SK-N-SH (cell line): ENCODE measurements around the gene FAM184A. TPM values are rescaled to one million over a fixed set of nuclear protein-coding genes. Genes with fewer than 3 reads are reported as not detected.
"Not testable (repeated sequence)": the region's sequence is repeated elsewhere in the genome, so short reads cannot be mapped to it uniquely, and the experiment has no call there.

Experiments used
- CTCF ChIA-PET: fragments of 300-600, 350-600 bp; formaldehyde crosslinking; extraction: SDS; loops from one replicate; lab custom pipeline; 2021; lab: Yijun Ruan, JAX
- POLR2A ChIA-PET: fragments of 350-600 bp; sonication (Branson Sonifier 250); formaldehyde crosslinking; extraction: SDS; loops from one replicate; lab custom pipeline; 2020; ENCODE audit warnings: antibody characterized with exemption, inconsistent platforms; lab: Yijun Ruan, JAX
- DNase-seq: peaks from one replicate; pipeline ENCODE4 v3.0.0; 2012
- H2AFZ ChIP-seq: fragments of 200-600 bp; sonication (generic); 2 replicates; pipeline ENCODE4 v1.8.1; 2016; ENCODE audit warnings: antibody characterized with exemption, mild to moderate bottlenecking, low read depth
- H3F3A ChIP-seq: fragments of 200-600 bp; sonication (generic); replicated peaks from 2 replicates; pipeline ENCODE3; 2016; ENCODE audit warnings: antibody characterized with exemption, mild to moderate bottlenecking; ENCODE audit not compliant: insufficient read depth
- H3K27ac ChIP-seq, 2 experiments: fragments of 200-500 bp in 1 of 2; fragments of 200-600 bp in 1 of 2; sonication (Bioruptor generic) in 1 of 2; sonication (generic), shearing (Covaris generic) in 1 of 2; 2 replicates each; pipeline versions ENCODE4 v1.5.1 to v1.6.1; 2014 to 2016; ENCODE audit warnings: low read depth in 2 of 2, inconsistent platforms in 1 of 2, low read length in 1 of 2, mild to moderate bottlenecking in 1 of 2, mixed read lengths in 1 of 2
- H3K27me3 ChIP-seq: fragments of 200-600 bp; sonication (generic), shearing (Covaris generic); 2 replicates; pipeline ENCODE4 v1.6.1; 2016; ENCODE audit warnings: mixed run types; ENCODE audit not compliant: insufficient read depth
- H3K36me3 ChIP-seq, 2 experiments: fragments of 200-500 bp in 1 of 2; fragments of 200-600 bp in 1 of 2; sonication (Bioruptor generic) in 1 of 2; sonication (generic) in 1 of 2; replicated peaks in 1 of 2; 2 replicates each; pipeline versions ENCODE3 to v1.5.1; 2014 to 2016; ENCODE audit warnings: low read length in 1 of 2, mild to moderate bottlenecking in 1 of 2; ENCODE audit not compliant: insufficient read depth in 2 of 2, control insufficient read depth in 1 of 2
- H3K4me1 ChIP-seq, 2 experiments: fragments of 200-500 bp in 1 of 2; fragments of 200-600 bp in 1 of 2; sonication (Bioruptor generic) in 1 of 2; sonication (generic), shearing (Covaris generic) in 1 of 2; 2 replicates each; pipeline versions ENCODE4 v1.5.1 to v1.6.1; 2014 to 2016; ENCODE audit warnings: low read depth in 1 of 2, low read length in 1 of 2, mixed run types in 1 of 2; ENCODE audit not compliant: insufficient read depth in 2 of 2, control insufficient read depth in 1 of 2
- H3K4me2 ChIP-seq: fragments of 200-600 bp; sonication (generic), shearing (Covaris generic); 2 replicates; pipeline ENCODE4 v1.6.1; 2017; ENCODE audit warnings: mixed run types
- H3K4me3 ChIP-seq, 2 experiments: fragments of 200-500 bp in 1 of 2; fragments of 200-600 bp in 1 of 2; sonication (Bioruptor generic) in 1 of 2; sonication (generic), shearing (Covaris generic) in 1 of 2; 2 replicates each; pipeline versions ENCODE4 v1.5.1 to v1.8.1; 2014 to 2016; ENCODE audit warnings: low read depth in 2 of 2, inconsistent platforms in 1 of 2, low read length in 1 of 2, mild to moderate bottlenecking in 1 of 2, mixed read lengths in 1 of 2, moderate library complexity in 1 of 2
- H3K79me2 ChIP-seq: fragments of 200-600 bp; sonication (generic); 2 replicates; pipeline ENCODE4 v1.8.1; 2017; ENCODE audit warnings: mild to moderate bottlenecking; ENCODE audit not compliant: insufficient read depth
- H3K9ac ChIP-seq: fragments of 200-600 bp; sonication (generic); 2 replicates; pipeline ENCODE4 v1.6.1; 2017; ENCODE audit warnings: mixed run types
- H3K9me2 ChIP-seq: fragments of 200-600 bp; sonication (generic); 2 replicates; pipeline ENCODE4 v1.6.1; 2017; ENCODE audit warnings: mixed run types
- H3K9me3 ChIP-seq: fragments of 200-600 bp; sonication (generic); 2 replicates; pipeline ENCODE4 v1.6.1; 2017; ENCODE audit warnings: mixed run types, mild to moderate bottlenecking, moderate library complexity
- H4K20me1 ChIP-seq: fragments of 200-600 bp; sonication (generic); 2 replicates; pipeline ENCODE4 v1.6.1; 2017; ENCODE audit warnings: mild to moderate bottlenecking, mixed run types; ENCODE audit not compliant: insufficient read depth
- ELF1 ChIP-seq: IDR thresholded peaks from 2 replicates; pipeline ENCODE4 v1.4.0; 2012
- GATA2 ChIP-seq: sonication (generic); formaldehyde crosslinking; IDR thresholded peaks from 2 replicates; pipeline ENCODE4 v1.5.0; 2020; ENCODE audit warnings: mild to moderate bottlenecking, missing genetic modification reagents
- MEF2A ChIP-seq: IDR thresholded peaks from 2 replicates; pipeline ENCODE4 v1.4.0; 2012; ENCODE audit warnings: low read depth, borderline replicate concordance
- NFIC ChIP-seq: IDR thresholded peaks from 2 replicates; pipeline ENCODE4 v1.4.0; 2012; ENCODE audit warnings: borderline replicate concordance
- NRF1 ChIP-seq: IDR thresholded peaks from 2 replicates; pipeline ENCODE4 v1.6.1; 2012; ENCODE audit warnings: low read depth, mild to moderate bottlenecking, low read length
- RFX5 ChIP-seq: IDR thresholded peaks from 2 replicates; pipeline ENCODE4 v1.6.1; 2012; ENCODE audit warnings: mild to moderate bottlenecking, improper control_type of control experiment, low read length
- RXRA ChIP-seq: IDR thresholded peaks from 2 replicates; pipeline ENCODE4 v1.4.0; 2012; ENCODE audit warnings: low read depth, mild to moderate bottlenecking, borderline replicate concordance
- TCF12 ChIP-seq: IDR thresholded peaks from 2 replicates; pipeline ENCODE4 v1.4.0; 2012
- WGBS: methylation state at CpG from one replicate; pipeline ENCODE4 v1.1.6; 2017; ENCODE audit warnings: low lambda C conversion rate; 5-methylcytosine and 5-hydroxymethylcytosine counted together
- polyA plus RNA-seq, 3 experiments: library from polyadenylated mRNA; depleted of rRNA; stranded (reverse); fragments of >200 nt; gene quantifications; 2 replicates each; pipeline ENCODE4 v1.2.3, GENCODE V29; 2012
- TF ChIP-seq, protein P1 (sequence below): IDR thresholded peaks from 2 replicates; pipeline ENCODE4 v1.4.0; 2012; ENCODE audit warnings: low read depth, borderline replicate concordance
- TF ChIP-seq, protein P2 (sequence below): IDR thresholded peaks from 2 replicates; pipeline ENCODE4 v1.4.0; 2012; ENCODE audit warnings: low read depth
- TF ChIP-seq, protein P3 (sequence below): IDR thresholded peaks from 2 replicates; pipeline ENCODE4 v1.4.0; 2012; ENCODE audit warnings: low read depth, borderline replicate concordance
- TF ChIP-seq, protein P4 (sequence below): IDR thresholded peaks from 2 replicates; pipeline ENCODE4 v1.6.1; 2012; ENCODE audit warnings: mild to moderate bottlenecking, low read depth, low read length, moderate library complexity

Gene FAM184A
- polyA plus RNA-seq, 1 of the 3 experiments (the other 2 are of a cell fraction), result 0.38 TPM

DNA sequence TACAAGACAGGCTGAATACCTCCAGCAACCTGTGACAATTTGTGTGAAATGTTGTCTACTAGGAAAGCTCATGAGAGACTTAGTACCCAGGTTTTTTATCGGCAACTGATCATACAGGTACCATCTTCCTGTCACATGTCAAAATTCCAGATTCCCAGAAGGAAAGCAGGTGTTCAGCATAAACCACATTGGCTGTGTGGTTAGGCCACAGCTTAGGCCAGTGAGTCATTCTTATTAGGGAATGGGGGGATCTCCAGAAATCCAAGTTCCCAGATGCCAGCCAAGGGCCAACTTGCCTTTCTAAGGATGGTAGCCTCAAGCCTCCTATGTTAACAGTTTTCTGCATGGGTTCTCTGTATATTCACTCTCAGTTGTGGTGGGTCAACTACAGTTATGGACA lies 65.9 kb downstream of the FAM184A start (continued):
- TF ChIP-seq MEF2A, result no peak
- TF ChIP-seq, protein P1, sequence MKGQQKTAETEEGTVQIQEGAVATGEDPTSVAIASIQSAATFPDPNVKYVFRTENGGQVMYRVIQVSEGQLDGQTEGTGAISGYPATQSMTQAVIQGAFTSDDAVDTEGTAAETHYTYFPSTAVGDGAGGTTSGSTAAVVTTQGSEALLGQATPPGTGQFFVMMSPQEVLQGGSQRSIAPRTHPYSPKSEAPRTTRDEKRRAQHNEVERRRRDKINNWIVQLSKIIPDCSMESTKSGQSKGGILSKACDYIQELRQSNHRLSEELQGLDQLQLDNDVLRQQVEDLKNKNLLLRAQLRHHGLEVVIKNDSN, result no peak
- TF ChIP-seq, all 33 proteins: peak for 0

DNA sequence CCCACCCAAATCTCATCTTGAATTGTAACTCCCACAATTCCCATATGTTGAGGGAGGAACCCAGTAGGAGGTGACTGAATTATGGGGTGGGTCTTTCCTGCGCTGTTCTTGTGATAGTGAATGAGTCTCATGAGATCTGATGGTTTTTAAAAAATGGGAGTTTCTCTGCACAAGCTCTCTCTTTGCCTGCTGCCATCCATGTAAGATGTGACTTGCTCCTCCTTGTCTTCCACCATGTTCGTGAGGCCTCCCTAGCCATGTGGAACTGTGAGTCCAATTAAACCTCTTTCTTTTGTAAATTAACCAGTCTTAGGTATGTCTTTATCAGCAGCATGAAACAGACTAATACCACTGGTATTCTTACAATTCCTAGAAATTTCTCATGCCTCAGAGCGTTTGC lies 69.2 kb downstream of the FAM184A start:
- H3K27me3 ChIP-seq, H3K4me2 ChIP-seq, H3K9me3 ChIP-seq, H3K4me3 ChIP-seq, H4K20me1 ChIP-seq, DNase-seq, H3F3A ChIP-seq, H3K9me2 ChIP-seq, H3K36me3 ChIP-seq, H3K27ac ChIP-seq, CTCF ChIA-PET, H3K4me1 ChIP-seq, H3K79me2 ChIP-seq, H2AFZ ChIP-seq, H3K9ac ChIP-seq, POLR2A ChIA-PET: not testable (repeated sequence)
- 52% methylated on average over 3 of the region's 3 CpGs for WGBS

DNA sequence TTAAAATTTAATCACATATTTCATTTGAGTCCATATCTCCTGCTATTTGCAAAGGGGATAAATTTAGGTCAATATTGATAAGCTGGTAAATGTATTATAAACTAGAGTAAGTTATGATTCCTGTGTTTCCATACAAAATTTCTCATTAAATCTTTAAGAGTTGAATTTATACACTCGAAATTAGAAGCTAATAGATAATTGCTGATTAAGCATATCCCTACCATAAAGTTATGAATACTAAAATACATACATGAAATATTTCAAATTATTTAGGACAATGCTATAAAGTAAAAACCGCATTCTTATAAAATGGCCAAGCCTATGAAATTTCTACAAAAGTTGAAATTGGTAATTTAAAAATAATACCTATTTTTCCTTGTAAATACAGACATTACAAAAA lies 71.5 kb downstream of the FAM184A start:
- TF ChIP-seq GATA2 (CRISPR knock-in tag) (no peak), NFIC (no peak), RXRA (no peak), RFX5 (no peak), TCF12 (no peak), ELF1 (no peak)
- TF ChIP-seq, protein P2, sequence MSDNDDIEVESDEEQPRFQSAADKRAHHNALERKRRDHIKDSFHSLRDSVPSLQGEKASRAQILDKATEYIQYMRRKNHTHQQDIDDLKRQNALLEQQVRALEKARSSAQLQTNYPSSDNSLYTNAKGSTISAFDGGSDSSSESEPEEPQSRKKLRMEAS, result no peak
- H3K9me3 ChIP-seq, result no peaks in the 10 kb centered on the region
- no peaks in the 10 kb centered on the region for H3K9me2 ChIP-seq
- ChIA-PET POLR2A (no interaction called here), CTCF (interaction anchor here (1.3 to 1.8 kb wide), 2 partner anchors 8 to 104 kb away, joined by 4 to 5 read pairs; no protein-coding TSS in a partner anchor)
- H3K4me2 ChIP-seq, result no peak overlapping the region
- no peak overlapping the region for H3K4me3 ChIP-seq
- H3K27me3 ChIP-seq, result no peaks in the 10 kb centered on the region
- H3K27ac ChIP-seq, result no peak overlapping the region
- H3K9ac ChIP-seq, result no peak overlapping the region
- no peaks in the 10 kb centered on the region for H4K20me1 ChIP-seq
- DNase-seq, result no peak
- WGBS, result 60% methylated on average over 2 of the region's 2 CpGs
- H3K36me3 ChIP-seq, result no peaks in the 10 kb centered on the region
- no peaks in the 10 kb centered on the region for H3K79me2 ChIP-seq
- no peaks in the 10 kb centered on the region for H3K4me1 ChIP-seq
- no peak overlapping the region for H2AFZ ChIP-seq
- H3F3A ChIP-seq, result no peaks in the 10 kb centered on the region

DNA sequence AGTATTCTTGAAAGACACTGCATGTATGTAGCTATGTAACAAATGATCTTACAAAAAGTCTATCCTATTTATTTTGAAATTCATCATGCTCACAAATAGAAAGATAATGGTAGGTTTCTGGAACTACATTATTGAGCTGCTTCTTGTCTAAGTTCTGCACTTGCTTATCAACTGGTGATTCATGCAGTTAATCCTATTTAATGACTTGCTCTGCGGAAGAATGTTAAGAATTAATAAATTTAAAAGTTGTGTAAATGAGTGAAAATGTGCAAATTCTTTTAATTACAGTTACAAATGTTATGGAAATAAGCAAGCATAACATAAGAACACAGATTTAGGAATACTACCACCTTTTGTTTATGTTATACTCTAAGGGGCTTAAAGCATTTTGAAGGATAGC lies 76.4 kb downstream of the FAM184A start:
- H3K9me3 ChIP-seq, result no peaks in the 10 kb centered on the region
- POLR2A ChIA-PET, result no interaction called here
- TF ChIP-seq, protein P3, sequence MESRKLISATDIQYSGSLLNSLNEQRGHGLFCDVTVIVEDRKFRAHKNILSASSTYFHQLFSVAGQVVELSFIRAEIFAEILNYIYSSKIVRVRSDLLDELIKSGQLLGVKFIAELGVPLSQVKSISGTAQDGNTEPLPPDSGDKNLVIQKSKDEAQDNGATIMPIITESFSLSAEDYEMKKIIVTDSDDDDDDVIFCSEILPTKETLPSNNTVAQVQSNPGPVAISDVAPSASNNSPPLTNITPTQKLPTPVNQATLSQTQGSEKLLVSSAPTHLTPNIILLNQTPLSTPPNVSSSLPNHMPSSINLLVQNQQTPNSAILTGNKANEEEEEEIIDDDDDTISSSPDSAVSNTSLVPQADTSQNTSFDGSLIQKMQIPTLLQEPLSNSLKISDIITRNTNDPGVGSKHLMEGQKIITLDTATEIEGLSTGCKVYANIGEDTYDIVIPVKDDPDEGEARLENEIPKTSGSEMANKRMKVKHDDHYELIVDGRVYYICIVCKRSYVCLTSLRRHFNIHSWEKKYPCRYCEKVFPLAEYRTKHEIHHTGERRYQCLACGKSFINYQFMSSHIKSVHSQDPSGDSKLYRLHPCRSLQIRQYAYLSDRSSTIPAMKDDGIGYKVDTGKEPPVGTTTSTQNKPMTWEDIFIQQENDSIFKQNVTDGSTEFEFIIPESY, result no peak
- TF ChIP-seq ELF1 (no peak), GATA2 (CRISPR knock-in tag) (no peak), NRF1 (no peak)
- TF ChIP-seq, protein P4, sequence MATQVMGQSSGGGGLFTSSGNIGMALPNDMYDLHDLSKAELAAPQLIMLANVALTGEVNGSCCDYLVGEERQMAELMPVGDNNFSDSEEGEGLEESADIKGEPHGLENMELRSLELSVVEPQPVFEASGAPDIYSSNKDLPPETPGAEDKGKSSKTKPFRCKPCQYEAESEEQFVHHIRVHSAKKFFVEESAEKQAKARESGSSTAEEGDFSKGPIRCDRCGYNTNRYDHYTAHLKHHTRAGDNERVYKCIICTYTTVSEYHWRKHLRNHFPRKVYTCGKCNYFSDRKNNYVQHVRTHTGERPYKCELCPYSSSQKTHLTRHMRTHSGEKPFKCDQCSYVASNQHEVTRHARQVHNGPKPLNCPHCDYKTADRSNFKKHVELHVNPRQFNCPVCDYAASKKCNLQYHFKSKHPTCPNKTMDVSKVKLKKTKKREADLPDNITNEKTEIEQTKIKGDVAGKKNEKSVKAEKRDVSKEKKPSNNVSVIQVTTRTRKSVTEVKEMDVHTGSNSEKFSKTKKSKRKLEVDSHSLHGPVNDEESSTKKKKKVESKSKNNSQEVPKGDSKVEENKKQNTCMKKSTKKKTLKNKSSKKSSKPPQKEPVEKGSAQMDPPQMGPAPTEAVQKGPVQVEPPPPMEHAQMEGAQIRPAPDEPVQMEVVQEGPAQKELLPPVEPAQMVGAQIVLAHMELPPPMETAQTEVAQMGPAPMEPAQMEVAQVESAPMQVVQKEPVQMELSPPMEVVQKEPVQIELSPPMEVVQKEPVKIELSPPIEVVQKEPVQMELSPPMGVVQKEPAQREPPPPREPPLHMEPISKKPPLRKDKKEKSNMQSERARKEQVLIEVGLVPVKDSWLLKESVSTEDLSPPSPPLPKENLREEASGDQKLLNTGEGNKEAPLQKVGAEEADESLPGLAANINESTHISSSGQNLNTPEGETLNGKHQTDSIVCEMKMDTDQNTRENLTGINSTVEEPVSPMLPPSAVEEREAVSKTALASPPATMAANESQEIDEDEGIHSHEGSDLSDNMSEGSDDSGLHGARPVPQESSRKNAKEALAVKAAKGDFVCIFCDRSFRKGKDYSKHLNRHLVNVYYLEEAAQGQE, result no peak
- no peaks in the 10 kb centered on the region for H3K4me1 ChIP-seq
- CTCF ChIA-PET, result no interaction called here
- WGBS, result 83% methylated on average over 1 of the region's 1 CpG
- H3K4me2 ChIP-seq, result no peak overlapping the region
- no peak overlapping the region for H3K4me3 ChIP-seq
- no peaks in the 10 kb centered on the region for H3K36me3 ChIP-seq
- H2AFZ ChIP-seq, result no peak overlapping the region
- no peaks in the 10 kb centered on the region for H3F3A ChIP-seq
- no peaks in the 10 kb centered on the region for H3K79me2 ChIP-seq
- no peaks in the 10 kb centered on the region for H3K27me3 ChIP-seq
- H3K9ac ChIP-seq, result no peak overlapping the region
- no peak for DNase-seq
- no peak overlapping the region for H3K27ac ChIP-seq
- no peaks in the 10 kb centered on the region for H4K20me1 ChIP-seq
- no peaks in the 10 kb centered on the region for H3K9me2 ChIP-seq
